ENCODE results near the gene ZNF564. TPM values are rescaled to one million over a fixed set of nuclear protein-coding genes. Genes with fewer than 3 reads are reported as not detected.

Gene ZNF564
- total and polyA plus RNA-seq, 2 of the 13 experiments (the other 11 are each of a cell fraction or from before 2014, with no cell fraction given): 2.3 to 11.1 TPM

- TF ChIP-seq GRHL1 (CRISPR knock-in tag; conservative IDR thresholded peaks at IDR 0.05): no peak
- TF ChIP-seq ZNF639 (CRISPR knock-in tag; conservative IDR thresholded peaks at IDR 0.05): 0 out of 2 replicates have a peak, but pooled peaks have one; percentile 9
- TF ChIP-seq BHLHE40 (IDR thresholded peaks at IDR 0.05; ENCODE audit: low read length): no peak
- no peak for TF ChIP-seq KDM3A (CRISPR knock-in tag; IDR thresholded peaks at IDR 0.05; ENCODE audit: low read depth)
- TF ChIP-seq DMAP1 (CRISPR knock-in tag; IDR thresholded peaks at IDR 0.05): peak; percentile 68
- TF ChIP-seq FOXC1 (CRISPR knock-in tag; IDR thresholded peaks at IDR 0.05; ENCODE audit: borderline replicate concordance): peak; percentile 87
- peak; percentile 48 for TF ChIP-seq ZNF574 (CRISPR knock-in tag; IDR thresholded peaks at IDR 0.05)
- TF ChIP-seq KAT8 (CRISPR knock-in tag; IDR thresholded peaks at IDR 0.05): peak; percentile 60; the same call in 1 of the 2 replicates
- peak; percentile 70; the same call in 1 of the 2 replicates for TF ChIP-seq THAP9 (CRISPR knock-in tag; IDR thresholded peaks at IDR 0.05; ENCODE audit: borderline replicate concordance)
- TF ChIP-seq ZNF333 (CRISPR knock-in tag; IDR thresholded peaks at IDR 0.05; ENCODE audit: borderline replicate concordance): peak; percentile 63; the same call in 1 of the 2 replicates
- TF ChIP-seq, protein P1, sequence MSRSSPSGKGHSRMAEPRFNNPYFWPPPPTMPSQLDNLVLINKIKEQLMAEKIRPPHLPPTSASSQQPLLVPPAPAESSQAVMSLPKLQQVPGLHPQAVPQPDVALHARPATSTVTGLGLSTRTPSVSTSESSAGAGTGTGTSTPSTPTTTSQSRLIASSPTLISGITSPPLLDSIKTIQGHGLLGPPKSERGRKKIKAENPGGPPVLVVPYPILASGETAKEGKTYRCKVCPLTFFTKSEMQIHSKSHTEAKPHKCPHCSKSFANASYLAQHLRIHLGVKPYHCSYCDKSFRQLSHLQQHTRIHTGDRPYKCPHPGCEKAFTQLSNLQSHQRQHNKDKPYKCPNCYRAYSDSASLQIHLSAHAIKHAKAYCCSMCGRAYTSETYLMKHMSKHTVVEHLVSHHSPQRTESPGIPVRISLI (CRISPR knock-in tag; IDR thresholded peaks at IDR 0.05; ENCODE audit: borderline replicate concordance): no peak
- TF ChIP-seq, protein P2, sequence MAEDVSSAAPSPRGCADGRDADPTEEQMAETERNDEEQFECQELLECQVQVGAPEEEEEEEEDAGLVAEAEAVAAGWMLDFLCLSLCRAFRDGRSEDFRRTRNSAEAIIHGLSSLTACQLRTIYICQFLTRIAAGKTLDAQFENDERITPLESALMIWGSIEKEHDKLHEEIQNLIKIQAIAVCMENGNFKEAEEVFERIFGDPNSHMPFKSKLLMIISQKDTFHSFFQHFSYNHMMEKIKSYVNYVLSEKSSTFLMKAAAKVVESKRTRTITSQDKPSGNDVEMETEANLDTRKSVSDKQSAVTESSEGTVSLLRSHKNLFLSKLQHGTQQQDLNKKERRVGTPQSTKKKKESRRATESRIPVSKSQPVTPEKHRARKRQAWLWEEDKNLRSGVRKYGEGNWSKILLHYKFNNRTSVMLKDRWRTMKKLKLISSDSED (CRISPR knock-in tag; IDR thresholded peaks at IDR 0.05): peak; percentile 41; the same call in 1 of the 2 replicates
- TF ChIP-seq ZNF256 (CRISPR knock-in tag; conservative IDR thresholded peaks at IDR 0.05): peak; percentile 40; the same call in 1 of the 2 replicates
- TF ChIP-seq ZNF549 (CRISPR knock-in tag; IDR thresholded peaks at IDR 0.05): no peak
- peak; percentile 36; the same call in 1 of the 2 replicates for TF ChIP-seq YEATS4 (CRISPR knock-in tag; IDR thresholded peaks at IDR 0.05; ENCODE audit: borderline replicate concordance)
- TF ChIP-seq ZBTB3 (CRISPR knock-in tag; IDR thresholded peaks at IDR 0.05; ENCODE audit: borderline replicate concordance, low read depth): peak; percentile 70; the same call in 1 of the 2 replicates
- TF ChIP-seq FOXA3 (CRISPR knock-in tag; IDR thresholded peaks at IDR 0.05): no peak
Measured at GRCh38 chr19:12484371-12485051, 66.8 kb downstream of the ZNF564 start, which contains the start of gene ZNF709 (continued).
